ENCODE data around the gene DMAP1.
"Not testable (repeated sequence)": the region's sequence is repeated elsewhere in the genome, so short reads cannot be mapped to it uniquely, and the experiment has no call there.

Gene DMAP1

DNA sequence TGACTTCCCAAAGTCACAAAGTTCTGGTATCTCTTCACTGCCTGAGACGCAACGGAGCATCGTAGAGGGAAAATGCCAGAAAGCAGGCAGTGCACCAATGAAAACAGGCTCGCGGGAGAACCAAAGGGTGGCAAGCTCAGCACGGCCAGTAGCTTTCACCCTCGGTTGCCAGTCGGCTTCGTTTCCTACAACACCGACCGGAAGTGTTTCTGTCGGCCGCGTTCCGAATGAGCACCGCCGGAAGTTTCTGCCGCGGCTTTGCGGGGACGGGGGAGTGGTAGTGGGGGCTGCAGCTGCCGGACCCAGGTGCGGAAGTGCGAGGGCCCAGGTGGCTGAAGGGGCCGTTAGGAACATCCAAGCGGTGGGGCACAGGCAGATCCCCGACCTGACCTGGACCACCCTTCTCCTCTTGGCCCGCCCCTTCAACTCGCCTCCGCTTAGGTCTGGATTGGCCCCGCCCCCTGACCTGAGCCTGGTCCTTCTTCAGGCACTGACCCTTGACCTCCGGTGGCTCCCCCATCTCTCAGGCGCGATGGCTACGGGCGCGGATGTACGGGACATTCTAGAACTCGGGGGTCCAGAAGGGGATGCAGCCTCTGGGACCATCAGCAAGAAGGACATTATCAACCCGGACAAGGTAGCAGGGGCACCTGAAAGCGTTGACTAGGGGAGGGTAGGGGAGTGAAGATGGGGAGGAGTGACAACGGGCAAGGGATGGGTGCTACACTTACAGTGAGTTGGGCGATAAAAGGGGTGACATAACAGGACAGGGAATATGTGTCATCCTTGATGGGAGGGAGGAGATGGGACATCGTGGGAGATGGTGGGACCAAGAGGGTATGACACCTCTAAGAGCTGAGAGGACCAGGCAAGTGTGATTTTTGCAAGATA lies at the start of gene DMAP1:
Gene DMAP1 (plus strand): TSS at position 250 of the 891 bp plus-strand sequence. CDS start 283 bp downstream, at position 533.
- peak; percentile 76 for DNase-seq (ENCODE audit: low read depth)

DNA sequence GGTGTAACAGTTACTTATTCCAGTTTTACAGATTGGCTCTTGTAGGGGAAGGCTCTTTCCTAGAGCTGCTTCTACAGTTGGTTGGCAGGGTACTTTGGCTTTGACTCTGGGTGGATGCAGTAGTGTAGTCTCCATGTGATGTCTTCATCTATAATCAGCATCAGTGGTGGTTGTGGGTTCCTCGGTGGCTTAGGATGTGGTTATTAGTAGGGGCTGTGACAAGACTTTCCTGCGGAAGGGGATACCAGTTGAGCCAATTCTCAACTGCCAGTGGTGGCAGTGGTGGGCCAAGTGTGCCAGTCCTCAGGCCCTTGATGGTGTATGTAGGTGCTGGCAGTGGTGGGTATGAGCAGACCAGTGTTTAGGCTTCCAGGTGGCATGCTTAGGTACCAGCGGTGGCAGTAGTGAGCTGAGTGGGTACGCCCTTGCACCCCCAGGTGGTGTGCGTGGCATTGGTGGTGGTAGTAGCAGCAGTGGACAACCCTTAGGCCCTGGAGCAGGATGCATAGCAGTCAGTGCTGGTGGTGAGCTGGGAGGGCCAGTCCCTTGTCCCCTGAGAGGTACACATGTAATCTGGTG lies 44.7 kb upstream of the DMAP1 start:
- DNase-seq (ENCODE audit: low read depth) = no peak

DNA sequence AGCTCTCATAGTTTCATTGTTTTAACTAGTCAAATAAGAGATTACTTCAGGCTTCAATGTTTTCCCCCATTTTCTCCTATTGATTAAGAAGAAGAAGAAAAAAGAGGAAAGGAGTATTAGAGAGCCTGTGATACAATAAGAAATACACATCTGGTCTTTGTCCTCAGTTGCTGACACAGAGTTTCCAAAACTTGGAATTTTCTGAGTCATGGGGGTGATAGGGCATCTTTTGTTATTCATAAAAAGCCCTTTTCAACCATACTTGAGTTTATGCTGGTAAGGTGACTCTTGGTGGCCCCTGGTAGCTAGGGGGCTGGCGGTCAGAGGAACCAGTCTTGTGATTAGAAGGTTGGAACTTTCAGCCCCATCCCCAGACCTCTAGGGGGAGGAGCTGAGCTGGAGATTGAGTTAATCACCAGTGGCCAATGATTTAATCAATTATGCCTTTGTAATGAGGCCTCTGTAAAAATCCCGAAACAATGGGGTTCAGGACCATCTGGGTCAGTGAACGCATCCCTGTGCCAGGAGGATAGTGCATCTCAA lies 42.9 kb upstream of the DMAP1 start:
- no peak for DNase-seq (ENCODE audit: low read depth)

DNA sequence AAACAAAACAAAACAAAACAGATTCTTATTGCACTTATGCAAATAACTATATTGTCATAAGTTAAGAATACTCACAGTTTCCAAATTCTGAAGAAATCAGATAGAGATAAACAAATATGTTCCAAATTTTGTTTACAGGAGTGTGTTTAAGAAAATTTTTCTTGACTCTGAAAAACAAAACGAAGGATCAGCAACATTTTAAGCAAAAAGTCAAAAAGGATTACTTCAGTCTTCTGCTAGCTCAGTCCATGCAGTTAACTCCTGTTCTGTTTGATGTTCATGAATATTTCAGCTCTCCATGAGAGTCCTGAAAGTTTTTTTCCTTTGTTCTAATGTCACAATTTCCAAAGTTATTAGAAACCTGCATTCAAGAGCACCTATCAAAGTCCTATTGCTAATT lies 38.6 kb upstream of the DMAP1 start:
- no peak for DNase-seq (ENCODE audit: low read depth)

DNA sequence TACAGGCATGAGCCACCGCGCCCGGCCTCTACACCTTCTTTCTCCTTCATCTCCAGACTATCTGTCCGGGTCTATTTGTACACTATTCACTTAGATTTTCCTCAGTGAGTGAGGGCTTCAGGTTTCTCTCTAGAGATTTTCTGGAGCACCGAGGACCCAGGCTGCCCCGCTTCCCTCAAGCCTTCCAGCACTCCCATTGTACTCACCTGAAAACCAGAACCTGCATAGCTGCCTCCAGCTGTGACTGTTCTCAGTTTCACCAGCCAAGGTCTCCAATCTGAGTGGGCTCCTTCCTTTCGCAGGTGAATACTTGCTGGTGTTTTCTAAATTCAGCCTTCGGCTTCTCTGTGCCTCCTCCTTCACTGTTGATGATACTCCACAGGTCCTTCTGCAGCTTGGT lies 12.9 kb upstream of the DMAP1 start:
- DNase-seq (ENCODE audit: low read depth) = no peak

GRCh38 chr1:44206545-44206944 lies 6.7 kb upstream of the DMAP1 start:
- DNase-seq (ENCODE audit: low read depth) = not testable (repeated sequence)

GRCh38 chr1:44208226-44208625 lies 5.0 kb upstream of the DMAP1 start:
- DNase-seq (ENCODE audit: low read depth) = no peak

DNA sequence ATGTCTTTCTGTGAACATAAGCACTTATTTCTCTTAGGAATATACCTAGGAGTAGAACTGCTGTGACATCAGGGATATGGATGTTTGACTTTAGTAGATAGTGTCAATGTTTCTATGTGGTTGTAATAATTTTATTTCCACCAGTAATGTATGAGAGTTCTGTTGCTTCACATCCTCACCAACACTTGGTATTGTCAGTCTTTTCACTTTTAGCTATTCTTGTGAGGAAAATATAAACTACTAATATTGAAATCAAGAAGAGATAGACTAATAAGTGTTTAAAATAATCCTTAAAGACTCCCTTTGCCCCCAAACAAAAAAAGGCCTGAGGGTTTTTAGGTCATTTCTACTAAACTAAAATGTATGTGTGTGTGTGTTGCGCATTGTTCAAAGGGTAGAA lies 2.7 kb upstream of the DMAP1 start:
- no peak for DNase-seq (ENCODE audit: low read depth)

DNA sequence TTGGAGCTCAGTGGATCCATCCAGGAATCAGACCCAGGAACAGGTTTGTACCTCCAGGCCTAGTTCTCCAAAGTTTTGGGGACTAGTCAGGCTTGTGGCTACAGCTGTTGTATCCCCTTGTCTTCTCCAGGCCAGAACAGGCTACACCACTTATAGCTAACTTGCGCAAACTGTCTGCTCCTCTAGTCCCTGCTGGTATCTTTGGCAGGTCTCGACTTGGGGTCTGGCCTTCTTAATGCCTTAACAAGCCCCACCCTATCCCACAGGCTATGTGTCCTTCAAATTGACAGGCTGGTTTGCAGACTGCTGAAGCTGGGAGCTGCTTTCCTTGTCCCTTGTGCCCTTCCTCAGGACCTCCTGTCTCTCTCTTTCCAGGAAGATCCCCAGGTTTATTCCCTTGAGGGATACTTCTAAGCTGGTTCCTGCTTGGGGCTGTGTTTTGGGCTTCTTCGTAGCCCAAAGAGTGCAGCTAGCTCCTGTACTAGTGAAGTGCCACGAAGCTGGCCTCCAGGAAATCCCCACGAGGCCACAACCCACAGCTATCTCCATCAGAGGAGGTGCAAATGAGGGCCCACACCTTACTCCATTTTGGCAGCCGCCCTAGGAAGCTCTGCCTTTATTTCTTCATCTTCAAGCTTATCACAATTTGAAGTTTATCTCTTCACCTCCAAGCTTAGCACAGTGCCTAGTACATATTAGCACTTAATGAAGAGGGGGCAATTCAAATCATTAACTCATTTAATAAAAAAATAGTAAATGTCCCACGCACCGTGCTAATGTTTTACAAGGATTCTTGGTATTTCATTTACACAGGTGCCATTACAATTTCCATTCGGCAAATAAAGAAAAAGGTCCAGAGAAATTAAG lies 683 bp upstream of the DMAP1 start:
- no peak for DNase-seq (ENCODE audit: low read depth)

DNA sequence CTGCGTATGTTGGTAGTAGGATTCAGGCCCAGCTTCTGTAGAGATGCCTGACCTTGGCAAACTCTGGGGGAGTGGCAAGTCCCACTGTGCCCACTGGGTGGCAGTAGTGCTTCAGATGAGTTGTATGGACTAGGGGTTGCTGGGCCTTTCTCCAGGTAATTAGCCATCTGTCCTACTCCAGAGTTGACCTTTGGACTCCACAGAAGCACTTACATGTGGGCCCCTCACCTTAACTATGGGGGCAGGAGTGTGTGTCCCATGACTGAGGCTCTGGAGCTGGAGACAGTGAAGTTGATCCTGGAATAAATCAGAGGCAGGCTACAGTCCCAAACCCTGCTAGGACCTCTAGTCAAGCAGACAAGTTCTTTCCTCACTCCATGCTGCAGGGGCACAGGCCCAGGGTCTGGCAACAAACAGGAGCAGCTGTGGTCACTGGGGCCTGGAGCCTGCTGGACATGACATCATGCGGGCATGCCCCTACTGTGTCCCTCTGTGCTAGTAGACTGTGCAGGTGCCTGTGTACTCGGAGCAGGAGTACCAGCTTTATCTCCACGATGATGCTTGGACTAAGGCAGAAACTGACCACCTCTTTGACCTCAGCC lies 4.6 kb downstream of the DMAP1 start:
- peak; percentile 39 for DNase-seq (ENCODE audit: low read depth)

DNA sequence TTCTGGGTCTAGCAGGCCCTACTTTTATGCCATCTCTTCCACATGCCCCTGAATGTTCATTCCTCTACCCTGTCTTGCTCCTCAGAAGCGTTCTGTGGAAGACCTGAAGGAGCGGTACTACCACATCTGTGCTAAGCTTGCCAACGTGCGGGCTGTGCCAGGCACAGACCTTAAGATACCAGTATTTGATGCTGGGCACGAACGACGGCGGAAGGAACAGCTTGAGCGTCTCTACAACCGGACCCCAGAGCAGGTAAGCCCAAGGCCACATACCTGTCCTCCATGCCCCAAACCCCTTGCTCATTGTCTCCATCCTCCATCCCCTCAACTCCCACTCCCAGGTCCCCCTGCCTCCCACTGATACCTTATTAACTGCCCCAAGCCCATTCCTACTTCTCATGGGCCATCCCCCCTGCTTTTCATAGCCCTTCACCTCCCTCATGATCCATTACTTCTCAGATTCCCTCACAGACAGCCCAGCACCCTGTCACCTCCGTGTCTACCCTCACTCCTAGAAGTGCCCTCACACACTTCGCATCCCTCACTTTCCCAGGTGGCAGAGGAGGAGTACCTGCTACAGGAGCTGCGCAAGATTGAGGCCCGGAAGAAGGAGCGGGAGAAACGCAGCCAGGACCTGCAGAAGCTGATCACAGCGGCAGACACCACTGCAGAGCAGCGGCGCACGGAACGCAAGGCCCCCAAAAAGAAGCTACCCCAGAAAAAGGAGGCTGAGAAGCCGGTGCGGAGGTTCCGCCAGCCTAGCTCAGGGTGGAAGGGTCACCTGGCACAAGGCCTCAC lies 5.4 kb downstream of the DMAP1 start:
- DNase-seq (ENCODE audit: low read depth) = no peak

- no peak for DNase-seq (ENCODE audit: low read depth)
Measured at GRCh38 chr1:44219301-44219626, 6.0 kb downstream of the DMAP1 start.

- no peak for DNase-seq (ENCODE audit: low read depth)
Measured at GRCh38 chr1:44220001-44220751, 6.9 kb downstream of the DMAP1 start.

GRCh38 chr1:44220755-44221154 lies 7.5 kb downstream of the DMAP1 start:
- DNase-seq (ENCODE audit: low read depth) = no peak

DNA sequence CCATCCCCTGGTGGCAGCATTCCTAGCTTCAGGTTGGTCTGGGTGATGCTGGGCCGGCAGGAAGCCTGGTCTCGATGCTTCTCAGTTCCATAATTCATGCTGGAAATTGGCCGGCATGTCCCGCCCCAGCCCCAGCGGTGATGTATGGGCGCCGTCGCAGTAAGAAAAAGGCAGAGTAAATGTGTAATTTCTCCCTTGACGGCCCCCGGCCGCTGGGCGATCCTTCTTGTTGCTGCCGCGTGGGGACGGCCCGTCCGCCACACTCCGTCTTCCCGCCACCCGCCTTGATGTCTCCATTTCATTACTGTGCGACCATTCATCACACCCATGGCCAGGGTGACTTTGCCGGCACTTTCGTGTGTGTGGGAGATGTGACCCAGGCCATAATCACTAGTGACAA lies 8.5 kb downstream of the DMAP1 start:
- DNase-seq (ENCODE audit: low read depth) = no peak

GRCh38 chr1:44222397-44223186 lies 9.3 kb downstream of the DMAP1 start:
- no peak for DNase-seq (ENCODE audit: low read depth)

GRCh38 chr1:44223187-44223610 lies 9.9 kb downstream of the DMAP1 start:
- no peak for DNase-seq (ENCODE audit: low read depth)

DNA sequence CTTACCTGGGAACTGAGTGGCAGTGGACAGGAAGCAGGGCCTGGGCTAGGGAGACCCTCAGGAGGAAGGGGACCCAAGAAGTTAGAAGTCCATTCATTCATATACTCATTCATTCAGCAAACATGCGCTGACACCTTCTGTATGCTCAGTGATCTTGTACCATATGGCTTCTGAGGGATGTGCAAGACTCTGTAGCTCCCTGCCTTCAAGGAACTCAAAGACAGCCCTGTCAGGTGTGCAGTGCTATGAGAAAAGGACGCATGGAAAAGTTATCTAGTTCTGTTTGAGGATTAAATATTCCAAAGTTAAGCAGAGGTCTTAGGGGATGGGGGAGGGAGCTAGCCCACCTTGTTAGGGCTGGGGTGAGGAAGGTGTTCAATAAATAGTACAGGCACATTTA lies 12.5 kb downstream of the DMAP1 start:
- DNase-seq (ENCODE audit: low read depth) = no peak

DNA sequence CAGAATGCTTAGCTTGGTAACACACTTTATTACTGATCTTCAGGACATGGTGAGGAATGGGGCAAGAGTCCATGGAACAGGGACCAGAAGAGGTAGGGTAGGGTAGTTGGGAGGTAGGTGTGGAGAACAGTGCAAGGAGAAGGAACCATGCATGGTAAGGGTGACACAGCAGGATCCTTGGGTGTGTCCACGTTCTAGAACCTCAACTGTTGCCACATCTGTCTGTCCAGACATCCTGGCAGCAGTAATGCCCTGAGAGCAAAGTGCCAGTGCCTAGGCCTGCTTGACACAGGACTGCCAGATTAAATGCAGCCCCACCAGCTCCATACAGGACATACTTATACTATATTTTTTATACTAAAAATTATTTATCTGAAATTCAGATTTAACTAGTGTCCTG lies 13.9 kb downstream of the DMAP1 start:
- DNase-seq (ENCODE audit: low read depth) = no peak

GRCh38 chr1:44228218-44228617 lies 14.9 kb downstream of the DMAP1 start:
- DNase-seq (ENCODE audit: low read depth) = no peak
